ENCODE data around the gene PRRC2C.

GRCh38 chr1:171636141-171636540, 150.8 kb downstream of the PRRC2C start:
- TF ChIP-seq CTCF (IDR thresholded peaks at IDR 0.05; ENCODE audit: low read length) (no peak), EZH2 (optimal IDR thresholded peaks at IDR 0.05; ENCODE audit: low read depth, low read length) (no peak), EZH2phosphoT487 (IDR thresholded peaks at IDR 0.05; ENCODE audit: low read length) (no peak)

All from MM.1S (cell line).